Neural progenitor cell (in vitro differentiated cells): ENCODE data around the gene TPPP3. TPM values are rescaled to one million over a fixed set of nuclear protein-coding genes. Genes with fewer than 3 reads are reported as not detected.

ENCODE experiments used
- DNase-seq: peaks from one replicate; pipeline ENCODE4 v3.0.0-alpha.2; 2016; ENCODE audit warnings: low spot score
- H2AFZ ChIP-seq: fragments of 200-600 bp; sonication (generic); replicated peaks from 2 replicates; pipeline ENCODE4 v1.6.1; 2016; ENCODE audit warnings: antibody characterized with exemption
- H3F3A ChIP-seq: fragments of 200-600 bp; sonication (generic); 2 replicates; pipeline ENCODE4 v1.6.1; 2016; ENCODE audit warnings: antibody characterized with exemption, low read depth
- H3K27ac ChIP-seq: fragments of 200-600 bp; sonication (generic); 2 replicates; pipeline ENCODE4 v1.5.1; 2016; ENCODE audit warnings: mild to moderate bottlenecking
- H3K27me3 ChIP-seq: fragments of 200-600 bp; sonication (generic); 2 replicates; pipeline ENCODE4 v1.6.1; 2016; ENCODE audit warnings: mild to moderate bottlenecking, moderate library complexity
- H3K36me3 ChIP-seq: fragments of 200-600 bp; sonication (generic); 2 replicates; pipeline ENCODE4 v1.5.1; 2016
- H3K4me1 ChIP-seq: fragments of 200-600 bp; sonication (generic); 2 replicates; pipeline ENCODE4 v1.6.1; 2016; ENCODE audit warnings: mixed run types
- H3K4me2 ChIP-seq: fragments of 200-600 bp; sonication (generic); 2 replicates; pipeline ENCODE4 v1.6.1; 2016
- H3K4me3 ChIP-seq: fragments of 200-600 bp; sonication (generic); 2 replicates; pipeline ENCODE4 v1.5.1; 2016
- H3K79me2 ChIP-seq: fragments of 200-600 bp; sonication (generic); 2 replicates; pipeline ENCODE4 v1.6.1; 2016; ENCODE audit warnings: low read depth
- H3K9ac ChIP-seq: fragments of 200-600 bp; sonication (generic); 2 replicates; pipeline ENCODE4 v1.6.1; 2016
- H3K9me3 ChIP-seq: fragments of 200-600 bp; sonication (generic); 2 replicates; pipeline ENCODE4 v1.5.1; 2016; ENCODE audit warnings: low read depth
- H4K20me1 ChIP-seq: fragments of 200-600 bp; sonication (generic); 2 replicates; pipeline ENCODE4 v1.6.1; 2016; ENCODE audit warnings: low read depth
- H3K27ac Mint-ChIP-seq: 3 replicates; pipeline ENCODE4 v1.8.0; 2021; ENCODE audit warnings: mixed read lengths
- H3K27me3 Mint-ChIP-seq: 2 replicates; pipeline ENCODE4 v1.8.0; 2022; ENCODE audit warnings: low read depth, mild to moderate bottlenecking, inconsistent platforms, moderate library complexity, mixed read lengths; ENCODE audit not compliant: insufficient read depth
- H3K36me3 Mint-ChIP-seq: 3 replicates; pipeline ENCODE4 v1.8.0; 2021; ENCODE audit warnings: mixed read lengths
- H3K4me1 Mint-ChIP-seq: 3 replicates; pipeline ENCODE4 v1.8.0; 2021; ENCODE audit warnings: mixed read lengths
- H3K4me3 Mint-ChIP-seq: 3 replicates; pipeline ENCODE4 v1.8.0; 2021; ENCODE audit warnings: mild to moderate bottlenecking, moderate library complexity, mixed read lengths
- H3K9me3 Mint-ChIP-seq: 3 replicates; pipeline ENCODE4 v1.8.0; 2020; ENCODE audit warnings: mixed read lengths
- CTCF ChIP-seq: fragments of 200-600 bp; sonication (generic); IDR thresholded peaks from 2 replicates; pipeline ENCODE4 v1.5.1; 2017; ENCODE audit warnings: antibody characterized with exemption, mild to moderate bottlenecking
- EZH2 ChIP-seq: fragments of 200-600 bp; sonication (generic); IDR thresholded peaks from 2 replicates; pipeline ENCODE4 v1.6.1; 2017; ENCODE audit warnings: antibody characterized with exemption, mild to moderate bottlenecking, moderate library complexity
- EZH2phosphoT487 ChIP-seq: fragments of 200-600 bp; sonication (generic); IDR thresholded peaks from 2 replicates; pipeline ENCODE4 v1.6.1; 2017; ENCODE audit warnings: antibody characterized with exemption
- total RNA-seq: library from RNA; depleted of rRNA; stranded (reverse); fragments of >200 nt; gene quantifications from 2 replicates; pipeline ENCODE4 v1.2.3, GENCODE V29; 2015; ENCODE audit warnings: low replicate concordance

Gene TPPP3
- total RNA-seq, 1 donor from 2014 or later = not detected

GRCh38 chr16:67397036-67397801 is 3.9 kb upstream of the TPPP3 start:
- peaks cover 15% of the 10 kb centered on the region for H3K27me3 Mint-ChIP-seq
- peak overlapping the region; percentile 60 for H3K4me2 ChIP-seq
- no peak overlapping the region for H3K27ac ChIP-seq
- H2AFZ ChIP-seq = no peak overlapping the region
- H3K36me3 Mint-ChIP-seq = no peaks in the 10 kb centered on the region
- no peaks in the 10 kb centered on the region for H3K9me3 ChIP-seq
- peaks cover 55% of the 10 kb centered on the region for H3K27me3 ChIP-seq
- H3K36me3 ChIP-seq = no peaks in the 10 kb centered on the region
- no peaks in the 10 kb centered on the region for H3K79me2 ChIP-seq
- no peaks in the 10 kb centered on the region for H3K9me3 Mint-ChIP-seq
- H3K9ac ChIP-seq = no peak overlapping the region
- H3K4me3 ChIP-seq = no peak overlapping the region
- peaks cover 40% of the 10 kb centered on the region for H3F3A ChIP-seq
- peak overlapping the region; percentile 79 for H3K27ac Mint-ChIP-seq
- H4K20me1 ChIP-seq = peaks cover 16% of the 10 kb centered on the region
- TF ChIP-seq EZH2phosphoT487 = no peak
- TF ChIP-seq EZH2 = no peak
- TF ChIP-seq CTCF = no peak
- H3K4me1 ChIP-seq = peaks cover 47% of the 10 kb centered on the region
- H3K4me1 Mint-ChIP-seq = peaks cover 27% of the 10 kb centered on the region
- H3K4me3 Mint-ChIP-seq = peak overlapping the region; percentile 71
- DNase-seq = no peak

DNA sequence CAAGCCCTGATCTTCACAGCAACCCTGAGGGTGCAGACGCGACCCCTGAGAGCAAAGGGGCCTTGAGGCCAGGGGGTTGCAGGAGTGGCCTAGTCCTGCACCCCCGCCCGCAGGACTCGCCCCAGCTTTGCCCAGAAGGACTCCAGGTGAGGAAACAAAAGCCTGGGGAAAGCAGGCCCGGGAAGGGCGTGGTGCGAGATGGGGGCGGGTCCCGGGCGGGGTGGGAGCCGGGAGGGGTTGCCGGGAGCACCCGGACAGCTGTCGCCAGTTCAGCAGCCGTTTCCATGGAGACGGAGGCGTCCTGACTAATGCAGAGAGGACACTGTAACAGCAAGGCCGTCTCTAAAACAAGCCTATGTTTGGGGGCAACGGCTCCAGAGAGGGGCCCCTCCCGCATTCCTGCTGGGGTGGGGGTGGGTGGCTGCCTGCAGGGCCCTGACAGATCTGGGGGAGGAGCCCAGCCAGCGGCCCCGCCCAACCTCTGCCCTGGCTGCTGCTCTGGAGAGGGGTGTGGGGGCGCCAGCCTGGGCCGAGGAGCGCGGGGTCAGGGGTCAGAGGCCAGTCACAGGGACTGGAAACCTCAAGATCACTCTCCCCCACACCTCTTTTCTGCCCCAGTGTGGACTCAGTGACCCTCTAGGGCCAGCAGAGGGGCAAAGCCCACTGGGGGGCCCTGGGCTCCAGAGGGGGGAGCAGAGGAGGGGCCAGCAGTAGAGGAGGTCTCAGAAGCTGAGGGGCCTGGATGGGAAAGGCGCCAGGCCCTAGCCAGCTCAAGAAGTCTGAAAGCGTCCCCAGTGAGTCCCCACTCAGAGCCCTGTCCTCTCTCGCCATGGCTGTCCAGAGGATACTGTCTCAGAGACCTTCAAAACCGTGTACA is 3.1 kb upstream of the TPPP3 start:
- Histone ChIP-seq H3K36me3 (no peaks in the 10 kb centered on the region), H3K4me3 (peak overlapping the region; percentile 22), H2AFZ (no peak overlapping the region), H3K4me1 (peaks cover 47% of the 10 kb centered on the region), H3K4me2 (peak overlapping the region; percentile 60), H3K27ac (no peak overlapping the region), H4K20me1 (peaks cover 16% of the 10 kb centered on the region), H3K9ac (no peak overlapping the region), H3K9me3 (no peaks in the 10 kb centered on the region), H3F3A (peaks cover 40% of the 10 kb centered on the region), H3K79me2 (no peaks in the 10 kb centered on the region), H3K27me3 (peaks cover 63% of the 10 kb centered on the region)
- peaks cover 35% of the 10 kb centered on the region for H3K4me1 Mint-ChIP-seq
- H3K9me3 Mint-ChIP-seq = no peaks in the 10 kb centered on the region
- TF ChIP-seq CTCF = no peak
- no peak for TF ChIP-seq EZH2phosphoT487
- no peak for TF ChIP-seq EZH2
- peak; percentile 97 for DNase-seq
- no peaks in the 10 kb centered on the region for H3K36me3 Mint-ChIP-seq
- peaks cover 15% of the 10 kb centered on the region for H3K27me3 Mint-ChIP-seq
- H3K27ac Mint-ChIP-seq = peak overlapping the region; percentile 79
- H3K4me3 Mint-ChIP-seq = peak overlapping the region; percentile 71

GRCh38 chr16:67395458-67396158 is 2.3 kb upstream of the TPPP3 start:
- peak overlapping the region; percentile 60 for H3K4me3 Mint-ChIP-seq
- peaks cover 47% of the 10 kb centered on the region for H3K4me1 ChIP-seq
- H3K9ac ChIP-seq = no peak overlapping the region
- H3K27ac ChIP-seq = no peak overlapping the region
- no peaks in the 10 kb centered on the region for H3K9me3 ChIP-seq
- peaks cover 40% of the 10 kb centered on the region for H3F3A ChIP-seq
- peak overlapping the region; percentile 22 for H3K4me3 ChIP-seq
- H3K79me2 ChIP-seq = no peaks in the 10 kb centered on the region
- peaks cover 41% of the 10 kb centered on the region for H3K4me1 Mint-ChIP-seq
- peaks cover 16% of the 10 kb centered on the region for H4K20me1 ChIP-seq
- H3K4me2 ChIP-seq = peak overlapping the region; percentile 60
- H3K27ac Mint-ChIP-seq = peak overlapping the region; percentile 21
- H3K27me3 ChIP-seq = peaks cover 69% of the 10 kb centered on the region
- H3K27me3 Mint-ChIP-seq = peaks cover 13% of the 10 kb centered on the region
- H3K9me3 Mint-ChIP-seq = no peaks in the 10 kb centered on the region
- H3K36me3 ChIP-seq = no peaks in the 10 kb centered on the region
- no peak overlapping the region for H2AFZ ChIP-seq
- no peaks in the 10 kb centered on the region for H3K36me3 Mint-ChIP-seq
- TF ChIP-seq EZH2 = no peak
- TF ChIP-seq CTCF = no peak
- no peak for TF ChIP-seq EZH2phosphoT487
- DNase-seq = peak; percentile 67
